GM18505 (cell line): ENCODE measurements around the gene ABCC9.

Source experiments
- ATAC-seq: cut with Tn5 transposase; IDR thresholded peaks from one replicate; pipeline ENCODE4 v1.9.1; 2021; ENCODE audit not compliant: unreplicated experiment
- POLR2A ChIP-seq: IDR thresholded peaks from 4 replicates; pipeline ENCODE4 v1.6.1; 2011; ENCODE audit warnings: borderline replicate concordance; ENCODE audit not compliant: insufficient read depth, insufficient read length; ENCODE audit errors: extremely low read depth

The ABCC9 gene

GRCh38 chr12:21837847-21838246 lies 103.4 kb downstream of the ABCC9 start:
- TF ChIP-seq POLR2A = no peak
- ATAC-seq = no peak

- no peak for TF ChIP-seq POLR2A
- ATAC-seq = no peak
Measured at GRCh38 chr12:21831791-21832344, 109.4 kb downstream of the ABCC9 start.

- ATAC-seq = no peak
Measured at GRCh38 chr12:21828779-21829178, 112.4 kb downstream of the ABCC9 start.

GRCh38 chr12:21828136-21828775 lies 113.0 kb downstream of the ABCC9 start:
- no peak for TF ChIP-seq POLR2A
- ATAC-seq = no peak

More at GRCh38 chr12:21828779-21829178, 112.4 kb downstream of the ABCC9 start:
- TF ChIP-seq POLR2A = no peak

- no peak for TF ChIP-seq POLR2A
- no peak for ATAC-seq
Measured at GRCh38 chr12:21827083-21827482, 114.1 kb downstream of the ABCC9 start.

GRCh38 chr12:21826618-21826910 lies 114.7 kb downstream of the ABCC9 start:
- ATAC-seq = no peak
- no peak for TF ChIP-seq POLR2A

- TF ChIP-seq POLR2A = no peak
- ATAC-seq = no peak
Measured at GRCh38 chr12:21825886-21826617, 115.2 kb downstream of the ABCC9 start.

- no peak for TF ChIP-seq POLR2A
- ATAC-seq = no peak
Measured at GRCh38 chr12:21823581-21823980, 117.6 kb downstream of the ABCC9 start.

- ATAC-seq = no peak
- no peak for TF ChIP-seq POLR2A
Measured at GRCh38 chr12:21819678-21820077, 121.5 kb downstream of the ABCC9 start.

- no peak for ATAC-seq
- TF ChIP-seq POLR2A = no peak
Measured at GRCh38 chr12:21819236-21819635, 122.0 kb downstream of the ABCC9 start.

GRCh38 chr12:21818627-21819026 lies 122.6 kb downstream of the ABCC9 start:
- no peak for TF ChIP-seq POLR2A
- ATAC-seq = no peak

- no peak for TF ChIP-seq POLR2A
- no peak for ATAC-seq
Measured at GRCh38 chr12:21815306-21816062, 125.7 kb downstream of the ABCC9 start.

GRCh38 chr12:21814814-21815213 lies 126.4 kb downstream of the ABCC9 start:
- TF ChIP-seq POLR2A = no peak
- ATAC-seq = no peak
